ENCODE results near the gene RCC1. TPM values are rescaled to one million over a fixed set of nuclear protein-coding genes. Genes with fewer than 3 reads are reported as not detected.

Gene RCC1
- total and polyA plus RNA-seq, 2 donors (not counting 3 experiments of a cell fraction or from before 2014, with no cell fraction given): 37.1 to 77.7 TPM

DNA sequence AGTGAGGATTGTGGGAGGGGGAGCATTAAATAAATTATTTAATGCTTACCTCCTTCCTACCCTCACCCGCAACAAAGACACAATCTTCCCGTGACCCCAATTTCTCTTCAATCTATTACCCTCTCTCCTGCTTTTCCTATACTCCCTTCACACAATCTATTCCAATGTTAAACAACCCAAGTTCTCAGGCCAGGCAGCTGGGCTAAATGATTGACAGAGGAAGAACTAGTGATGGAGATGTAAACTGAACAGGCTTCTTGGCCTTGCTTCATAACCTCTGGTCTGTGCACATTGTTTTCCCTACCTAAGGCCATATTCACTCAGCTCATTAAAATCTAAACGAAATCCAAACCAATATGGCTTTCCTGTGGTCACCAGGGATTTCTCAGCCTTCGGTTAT lies 3.9 kb upstream of the RCC1 start:
- Histone ChIP-seq H3K27me3 (ENCODE audit: control insufficient read depth in 2 of 2, insufficient read depth in 2 of 2, low read length in 2 of 2) (no peaks in the 10 kb centered on the region), H4K20me1 (replicated peaks; ENCODE audit: control insufficient read depth, extremely low read depth, insufficient read depth, low read length) (peaks cover under 1% of the 10 kb centered on the region), H3K9ac (replicated peaks; ENCODE audit: extremely low read depth, insufficient read depth, low read length) (no peak overlapping the region), H3K27ac (ENCODE audit: insufficient read depth, low read depth, low read length) (no peak overlapping the region), H3K79me2 (ENCODE audit: control insufficient read depth, insufficient read depth, low read length) (peaks cover 14% of the 10 kb centered on the region), H3K4me2 (ENCODE audit: insufficient read depth, low read length) (no peak overlapping the region), H3K4me3 (replicated peaks in 1 of 3; ENCODE audit: insufficient read depth in 1 of 3, low read depth in 1 of 3, low read length in 3 of 3) (no peak overlapping the region), H3K4me1 (ENCODE audit: control insufficient read depth, extremely low read depth, insufficient read depth, low read length) (no peaks in the 10 kb centered on the region), H3K9me1 (replicated peaks; ENCODE audit: control insufficient read depth, extremely low read depth, insufficient read depth, low read length) (no peaks in the 10 kb centered on the region), H2AFZ (ENCODE audit: low read depth, low read length) (no peak overlapping the region), H3K9me3 (replicated peaks; ENCODE audit: control insufficient read depth, insufficient read depth, low read length) (no peaks in the 10 kb centered on the region), H3K36me3 (ENCODE audit: control insufficient read depth in 2 of 2, extremely low read depth in 1 of 2, insufficient read depth in 2 of 2, low read length in 2 of 2) (peaks cover 3% of the 10 kb centered on the region in 2 experiments)
- TF ChIP-seq POLR2A (IDR thresholded peaks at IDR 0.05; ENCODE audit: low read depth, low read length) (no peak), GATA2 (IDR thresholded peaks at IDR 0.05; ENCODE audit: insufficient read depth, insufficient read length, low read depth, low read length) (no peak), POLR2AphosphoS5 (IDR thresholded peaks at IDR 0.05; ENCODE audit: insufficient read depth, low read depth, low read length) (no peak), FOS (IDR thresholded peaks at IDR 0.05; ENCODE audit: borderline replicate concordance, insufficient read depth, low read length) (no peak), JUN (IDR thresholded peaks at IDR 0.05; ENCODE audit: borderline replicate concordance, insufficient read depth, insufficient read length, low read depth) (no peak), MYC (IDR thresholded peaks at IDR 0.05; ENCODE audit: low read depth, low read length) (no peak)
- TF ChIP-seq, protein P1, sequence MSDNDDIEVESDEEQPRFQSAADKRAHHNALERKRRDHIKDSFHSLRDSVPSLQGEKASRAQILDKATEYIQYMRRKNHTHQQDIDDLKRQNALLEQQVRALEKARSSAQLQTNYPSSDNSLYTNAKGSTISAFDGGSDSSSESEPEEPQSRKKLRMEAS (IDR thresholded peaks at IDR 0.05; ENCODE audit: insufficient read depth, insufficient read length): no peak
- ChIA-PET CTCF (interaction anchor here (0.6 kb wide), 1 partner anchor 86 kb away, joined by 3 read pairs; no protein-coding TSS in a partner anchor), POLR2A (no interaction called here)
- FAIRE-seq: no peak
- intact Hi-C loops (cut with micrococcal nuclease) (no loop called here), dilution Hi-C loops (cut with MboI; ENCODE audit: extremely low pct_ligation_motif_present, low sequenced_read_pairs) (no loop called here)
- no peak for DNase-seq (ENCODE audit: low read depth, low spot score)
- no TSS peak for BruUV-seq (replicated peaks)

DNA sequence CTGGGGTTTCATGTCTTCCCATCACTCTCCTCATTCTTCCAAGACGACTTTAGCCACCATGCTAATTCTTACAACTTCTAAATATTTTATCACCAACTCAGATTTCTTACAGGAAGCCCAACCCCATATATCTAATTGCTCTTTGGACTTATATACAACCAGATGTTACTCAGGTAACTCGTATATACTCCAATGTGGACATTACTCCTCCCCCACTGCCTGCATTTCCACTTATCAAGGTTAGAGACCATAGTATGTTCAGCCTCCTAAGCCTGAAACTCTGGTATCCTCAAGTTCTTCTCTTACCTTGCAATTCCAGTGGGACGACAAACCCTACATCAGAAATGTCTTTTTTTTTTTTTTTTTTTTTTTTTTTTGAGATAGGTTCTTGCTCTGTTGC lies 2.7 kb upstream of the RCC1 start:
- TF ChIP-seq FOS (IDR thresholded peaks at IDR 0.05; ENCODE audit: borderline replicate concordance, insufficient read depth, low read length) (no peak), EZH2 (IDR thresholded peaks at IDR 0.05; ENCODE audit: borderline replicate concordance, low read depth, low read length, severe bottlenecking) (no peak), GATA2 (IDR thresholded peaks at IDR 0.05; ENCODE audit: insufficient read depth, insufficient read length, low read depth, low read length) (no peak), POLR2A (IDR thresholded peaks at IDR 0.05; ENCODE audit: low read depth, low read length) (no peak), MYC (IDR thresholded peaks at IDR 0.05; ENCODE audit: low read depth, low read length) (no peak), POLR2AphosphoS5 (IDR thresholded peaks at IDR 0.05; ENCODE audit: insufficient read depth, low read depth, low read length) (no peak), JUN (IDR thresholded peaks at IDR 0.05; ENCODE audit: borderline replicate concordance, insufficient read depth, insufficient read length, low read depth) (no peak)
- TF ChIP-seq, protein P2, sequence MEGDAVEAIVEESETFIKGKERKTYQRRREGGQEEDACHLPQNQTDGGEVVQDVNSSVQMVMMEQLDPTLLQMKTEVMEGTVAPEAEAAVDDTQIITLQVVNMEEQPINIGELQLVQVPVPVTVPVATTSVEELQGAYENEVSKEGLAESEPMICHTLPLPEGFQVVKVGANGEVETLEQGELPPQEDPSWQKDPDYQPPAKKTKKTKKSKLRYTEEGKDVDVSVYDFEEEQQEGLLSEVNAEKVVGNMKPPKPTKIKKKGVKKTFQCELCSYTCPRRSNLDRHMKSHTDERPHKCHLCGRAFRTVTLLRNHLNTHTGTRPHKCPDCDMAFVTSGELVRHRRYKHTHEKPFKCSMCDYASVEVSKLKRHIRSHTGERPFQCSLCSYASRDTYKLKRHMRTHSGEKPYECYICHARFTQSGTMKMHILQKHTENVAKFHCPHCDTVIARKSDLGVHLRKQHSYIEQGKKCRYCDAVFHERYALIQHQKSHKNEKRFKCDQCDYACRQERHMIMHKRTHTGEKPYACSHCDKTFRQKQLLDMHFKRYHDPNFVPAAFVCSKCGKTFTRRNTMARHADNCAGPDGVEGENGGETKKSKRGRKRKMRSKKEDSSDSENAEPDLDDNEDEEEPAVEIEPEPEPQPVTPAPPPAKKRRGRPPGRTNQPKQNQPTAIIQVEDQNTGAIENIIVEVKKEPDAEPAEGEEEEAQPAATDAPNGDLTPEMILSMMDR (IDR thresholded peaks at IDR 0.05; ENCODE audit: extremely low read depth in 1 of 2, insufficient read depth in 1 of 2, low read depth in 1 of 2, low read length in 2 of 2): no peak
- TF ChIP-seq, protein P1 (IDR thresholded peaks at IDR 0.05; ENCODE audit: insufficient read depth, insufficient read length): no peak
- H3K9ac ChIP-seq (replicated peaks; ENCODE audit: extremely low read depth, insufficient read depth, low read length): no peak overlapping the region
- no peak overlapping the region for H3K4me2 ChIP-seq (ENCODE audit: insufficient read depth, low read length)
- no peak overlapping the region for H3K27ac ChIP-seq (ENCODE audit: insufficient read depth, low read depth, low read length)
- H3K9me1 ChIP-seq (replicated peaks; ENCODE audit: control insufficient read depth, extremely low read depth, insufficient read depth, low read length): no peaks in the 10 kb centered on the region
- H3K27me3 ChIP-seq (ENCODE audit: control insufficient read depth in 2 of 2, insufficient read depth in 2 of 2, low read length in 2 of 2): no peaks in the 10 kb centered on the region
- no TSS peak for BruUV-seq (replicated peaks)
- H3K4me3 ChIP-seq (replicated peaks in 1 of 3; ENCODE audit: insufficient read depth in 1 of 3, low read depth in 1 of 3, low read length in 3 of 3): no peak overlapping the region
- peaks cover 4% of the 10 kb centered on the region for H3K4me1 ChIP-seq (ENCODE audit: control insufficient read depth, extremely low read depth, insufficient read depth, low read length)
- H2AFZ ChIP-seq (ENCODE audit: low read depth, low read length): no peak overlapping the region
- ChIA-PET POLR2A (no interaction called here), CTCF (no interaction called here)
- H4K20me1 ChIP-seq (replicated peaks; ENCODE audit: control insufficient read depth, extremely low read depth, insufficient read depth, low read length): peaks cover 2% of the 10 kb centered on the region
- DNase-seq (ENCODE audit: low read depth, low spot score) (no peak), FAIRE-seq (no peak)
- peaks cover 26% of the 10 kb centered on the region for H3K79me2 ChIP-seq (ENCODE audit: control insufficient read depth, insufficient read depth, low read length)
- dilution Hi-C loops (cut with MboI; ENCODE audit: extremely low pct_ligation_motif_present, low sequenced_read_pairs): no loop called here
- intact Hi-C loops (cut with micrococcal nuclease): no loop called here
- H3K36me3 ChIP-seq (ENCODE audit: control insufficient read depth in 2 of 2, extremely low read depth in 1 of 2, insufficient read depth in 2 of 2, low read length in 2 of 2): peaks cover under 1 to 10% of the 10 kb centered on the region in 2 experiments
- no peaks in the 10 kb centered on the region for H3K9me3 ChIP-seq (replicated peaks; ENCODE audit: control insufficient read depth, insufficient read depth, low read length)

Data from endothelial cell of umbilical vein (primary cell).